HL-60 (cell line): ENCODE measurements around the gene ITFG2.

Experiments
- DNase-seq, 2 experiments: peaks; one replicate each; pipeline ENCODE4 v3.0.0-alpha.2; 2010 to 2020; ENCODE audit warnings: low read depth in 1 of 2, low spot score in 1 of 2
- H3K27ac ChIP-seq: fragments of 250-450 bp; sonication (Bioruptor Pico); replicated peaks from 2 replicates; pipeline ENCODE4 v1.5.1; 2020; ENCODE audit warnings: mild to moderate bottlenecking, moderate library complexity
- H3K27me3 ChIP-seq: fragments of 250-450 bp; sonication (Bioruptor Pico); 2 replicates; pipeline ENCODE4 v1.5.1; 2021; ENCODE audit warnings: mild to moderate bottlenecking, moderate library complexity; ENCODE audit not compliant: insufficient read depth, poor library complexity, severe bottlenecking
- H3K4me3 ChIP-seq: replicated peaks from 2 replicates; pipeline ENCODE4 v1.5.1; 2011; ENCODE audit warnings: mild to moderate bottlenecking, control low read depth, low read length; ENCODE audit not compliant: insufficient read depth
- GABPA ChIP-seq: IDR thresholded peaks from 2 replicates; pipeline ENCODE4 v1.6.1; 2012; ENCODE audit warnings: low read depth
- POLR2AphosphoS5 ChIP-seq: IDR thresholded peaks from 2 replicates; pipeline ENCODE4 v1.6.1; 2012; ENCODE audit warnings: low read depth
- SPI1 ChIP-seq: IDR thresholded peaks from 2 replicates; pipeline ENCODE4 v1.6.1; 2012; ENCODE audit warnings: low read depth, mild to moderate bottlenecking, borderline replicate concordance
- TF ChIP-seq, protein P1 (sequence below): IDR thresholded peaks from one replicate; pipeline ENCODE4 v1.5.1; 2011; ENCODE audit warnings: low read length, control low read depth, inconsistent platforms; ENCODE audit not compliant: insufficient read depth
- TF ChIP-seq, protein P2 (sequence below): IDR thresholded peaks from 2 replicates; pipeline ENCODE4 v1.6.1; 2012; ENCODE audit warnings: low read depth; ENCODE audit not compliant: insufficient replicate concordance

ITFG2 gene

DNA sequence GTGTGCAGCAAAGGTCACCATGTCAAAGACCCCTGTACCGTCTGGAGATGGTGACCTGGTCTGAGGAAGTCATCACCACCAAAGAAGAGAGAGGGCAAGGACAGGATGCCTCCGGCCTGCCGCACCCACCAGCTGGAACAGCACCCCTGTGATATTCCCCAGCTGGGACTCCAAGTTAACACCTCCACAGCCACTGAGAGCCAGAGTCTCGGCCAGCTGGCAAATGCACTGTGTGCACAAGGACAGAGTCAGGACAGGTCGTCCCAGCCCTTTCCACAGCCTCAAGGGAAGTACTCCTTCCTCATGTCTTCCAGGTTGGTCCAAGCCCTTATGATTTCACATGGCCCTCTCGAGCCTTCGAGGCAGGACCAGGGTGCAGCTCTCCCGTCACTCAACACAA, 37.0 kb upstream of the ITFG2 start:
- Histone ChIP-seq H3K4me3 (no peak overlapping the region), H3K27ac (no peak overlapping the region), H3K27me3 (peaks cover 2% of the 10 kb centered on the region)
- no peak for DNase-seq
- TF ChIP-seq, protein P1, sequence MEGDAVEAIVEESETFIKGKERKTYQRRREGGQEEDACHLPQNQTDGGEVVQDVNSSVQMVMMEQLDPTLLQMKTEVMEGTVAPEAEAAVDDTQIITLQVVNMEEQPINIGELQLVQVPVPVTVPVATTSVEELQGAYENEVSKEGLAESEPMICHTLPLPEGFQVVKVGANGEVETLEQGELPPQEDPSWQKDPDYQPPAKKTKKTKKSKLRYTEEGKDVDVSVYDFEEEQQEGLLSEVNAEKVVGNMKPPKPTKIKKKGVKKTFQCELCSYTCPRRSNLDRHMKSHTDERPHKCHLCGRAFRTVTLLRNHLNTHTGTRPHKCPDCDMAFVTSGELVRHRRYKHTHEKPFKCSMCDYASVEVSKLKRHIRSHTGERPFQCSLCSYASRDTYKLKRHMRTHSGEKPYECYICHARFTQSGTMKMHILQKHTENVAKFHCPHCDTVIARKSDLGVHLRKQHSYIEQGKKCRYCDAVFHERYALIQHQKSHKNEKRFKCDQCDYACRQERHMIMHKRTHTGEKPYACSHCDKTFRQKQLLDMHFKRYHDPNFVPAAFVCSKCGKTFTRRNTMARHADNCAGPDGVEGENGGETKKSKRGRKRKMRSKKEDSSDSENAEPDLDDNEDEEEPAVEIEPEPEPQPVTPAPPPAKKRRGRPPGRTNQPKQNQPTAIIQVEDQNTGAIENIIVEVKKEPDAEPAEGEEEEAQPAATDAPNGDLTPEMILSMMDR: no peak

DNA sequence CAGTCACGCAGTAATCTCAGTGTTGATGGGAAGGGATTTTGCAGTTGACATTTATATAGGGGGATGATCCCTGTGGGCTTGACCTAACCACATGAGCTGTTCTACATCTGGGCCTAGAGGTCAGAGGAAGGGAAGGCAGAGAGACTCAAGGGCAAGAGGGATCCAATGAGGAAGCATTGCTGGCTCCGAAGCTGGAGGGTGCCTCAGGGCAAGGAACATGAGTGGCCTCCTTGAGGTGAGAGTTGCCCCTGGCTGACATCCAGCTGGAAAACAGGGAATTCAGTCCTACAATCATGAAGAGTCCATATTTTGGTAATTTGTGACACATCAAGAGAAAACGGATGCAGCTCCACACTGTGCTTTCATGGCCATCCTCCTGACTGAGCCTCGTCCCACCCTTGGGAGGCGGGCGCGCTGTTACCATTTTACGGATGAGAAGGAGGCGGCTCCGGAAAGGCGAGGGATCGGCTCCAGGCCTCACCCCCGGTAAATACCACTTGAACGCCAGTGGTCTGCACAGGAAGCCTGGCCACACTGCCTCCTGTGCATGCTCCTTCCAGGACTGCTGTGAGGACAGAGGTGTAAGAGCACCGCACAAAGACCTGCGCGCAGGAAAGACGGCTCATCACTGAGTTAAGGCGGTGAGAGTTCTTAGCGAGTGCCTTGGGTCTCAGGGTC, 36.2 kb upstream of the ITFG2 start:
- H3K27me3 ChIP-seq: peaks cover 2% of the 10 kb centered on the region
- no peak for DNase-seq

DNA sequence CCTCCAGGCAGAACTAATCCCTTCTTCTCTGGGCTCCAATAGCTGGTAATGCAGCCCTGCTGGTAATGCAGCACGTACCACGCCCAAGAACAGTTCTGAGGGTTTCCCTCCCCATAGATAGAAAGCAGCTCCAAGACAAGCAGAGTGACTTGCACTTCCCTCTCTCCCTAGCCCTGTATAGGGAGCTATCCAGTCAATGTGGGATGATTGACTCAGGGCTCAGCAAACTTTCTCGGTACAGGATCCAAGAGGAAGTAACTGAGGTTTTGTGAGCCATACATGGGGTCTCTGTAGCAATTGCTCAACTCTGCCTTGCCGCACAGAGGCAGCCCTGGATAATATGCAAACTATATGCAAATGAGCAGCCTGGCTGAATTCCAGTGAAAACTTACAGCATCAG, 33.2 kb upstream of the ITFG2 start:
- Histone ChIP-seq H3K27ac (no peak overlapping the region), H3K27me3 (peaks cover 10% of the 10 kb centered on the region), H3K4me3 (no peak overlapping the region)
- TF ChIP-seq POLR2AphosphoS5 (no peak), GABPA (no peak), SPI1 (no peak)
- TF ChIP-seq, protein P1: no peak
- TF ChIP-seq, protein P2, sequence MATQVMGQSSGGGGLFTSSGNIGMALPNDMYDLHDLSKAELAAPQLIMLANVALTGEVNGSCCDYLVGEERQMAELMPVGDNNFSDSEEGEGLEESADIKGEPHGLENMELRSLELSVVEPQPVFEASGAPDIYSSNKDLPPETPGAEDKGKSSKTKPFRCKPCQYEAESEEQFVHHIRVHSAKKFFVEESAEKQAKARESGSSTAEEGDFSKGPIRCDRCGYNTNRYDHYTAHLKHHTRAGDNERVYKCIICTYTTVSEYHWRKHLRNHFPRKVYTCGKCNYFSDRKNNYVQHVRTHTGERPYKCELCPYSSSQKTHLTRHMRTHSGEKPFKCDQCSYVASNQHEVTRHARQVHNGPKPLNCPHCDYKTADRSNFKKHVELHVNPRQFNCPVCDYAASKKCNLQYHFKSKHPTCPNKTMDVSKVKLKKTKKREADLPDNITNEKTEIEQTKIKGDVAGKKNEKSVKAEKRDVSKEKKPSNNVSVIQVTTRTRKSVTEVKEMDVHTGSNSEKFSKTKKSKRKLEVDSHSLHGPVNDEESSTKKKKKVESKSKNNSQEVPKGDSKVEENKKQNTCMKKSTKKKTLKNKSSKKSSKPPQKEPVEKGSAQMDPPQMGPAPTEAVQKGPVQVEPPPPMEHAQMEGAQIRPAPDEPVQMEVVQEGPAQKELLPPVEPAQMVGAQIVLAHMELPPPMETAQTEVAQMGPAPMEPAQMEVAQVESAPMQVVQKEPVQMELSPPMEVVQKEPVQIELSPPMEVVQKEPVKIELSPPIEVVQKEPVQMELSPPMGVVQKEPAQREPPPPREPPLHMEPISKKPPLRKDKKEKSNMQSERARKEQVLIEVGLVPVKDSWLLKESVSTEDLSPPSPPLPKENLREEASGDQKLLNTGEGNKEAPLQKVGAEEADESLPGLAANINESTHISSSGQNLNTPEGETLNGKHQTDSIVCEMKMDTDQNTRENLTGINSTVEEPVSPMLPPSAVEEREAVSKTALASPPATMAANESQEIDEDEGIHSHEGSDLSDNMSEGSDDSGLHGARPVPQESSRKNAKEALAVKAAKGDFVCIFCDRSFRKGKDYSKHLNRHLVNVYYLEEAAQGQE: no peak
- no peak for DNase-seq

More for the DNA sequence above, 36.2 kb upstream of the ITFG2 start:
- Histone ChIP-seq H3K4me3 (no peak overlapping the region), H3K27ac (no peak overlapping the region)
- TF ChIP-seq, protein P2: no peak
- TF ChIP-seq GABPA (no peak), POLR2AphosphoS5 (no peak), SPI1 (no peak)
- TF ChIP-seq, protein P1: no peak
